ENCODE measurements around the gene GRID2IP. TPM values are rescaled to one million over a fixed set of nuclear protein-coding genes. Genes with fewer than 3 reads are reported as not detected.
"Not testable (repeated sequence)": the region's sequence is repeated elsewhere in the genome, so short reads cannot be mapped to it uniquely, and the experiment has no call there.

Gene GRID2IP
- total and polyA plus RNA-seq, 3 donors from 2014 or later = 0.34 to 1.9 (median 1.1) TPM

GRCh38 chr7:6460990-6461584 lies 90.2 kb downstream of the GRID2IP start:
- Histone ChIP-seq H3K4me3 (no peak overlapping the region), H3K9me3 (no peaks in the 10 kb centered on the region), H3K27ac (no peak overlapping the region), H3K4me1 (no peaks in the 10 kb centered on the region), H3K27me3 (no peaks in the 10 kb centered on the region), H3K36me3 (ENCODE audit: low read depth, missing control alignments) (no peaks in the 10 kb centered on the region)
- TF ChIP-seq CTCF (IDR thresholded peaks at IDR 0.05) (no peak), POLR2A (IDR thresholded peaks at IDR 0.05) (no peak)
- no peak for DNase-seq
- intact Hi-C loops (cut with DNase I; ENCODE audit: low total_unique reads) = no loop called here
- WGBS, 2 donors = 81 to 89% methylated on average over 11 of the region's 11 CpGs

- Histone ChIP-seq H3K27me3 (no peaks in the 10 kb centered on the region), H3K4me3 (no peak overlapping the region), H3K36me3 (ENCODE audit: low read depth, missing control alignments) (no peaks in the 10 kb centered on the region), H3K27ac (no peak overlapping the region), H3K4me1 (no peaks in the 10 kb centered on the region), H3K9me3 (no peaks in the 10 kb centered on the region)
- TF ChIP-seq CTCF (IDR thresholded peaks at IDR 0.05) (no peak), POLR2A (IDR thresholded peaks at IDR 0.05) (no peak)
- intact Hi-C loops (cut with DNase I; ENCODE audit: low total_unique reads) = no loop called here
- DNase-seq = no peak
- WGBS, 2 donors = 81 to 91% methylated on average over 6 of the region's 6 CpGs
These were observed 91.0 kb downstream of the GRID2IP start for GRCh38 chr7:6460303-6460702.

GRCh38 chr7:6458676-6459075 lies 92.6 kb downstream of the GRID2IP start:
- H3K27ac ChIP-seq; intact Hi-C loops (cut with DNase I; ENCODE audit: low total_unique reads); H3K4me3 ChIP-seq; H3K9me3 ChIP-seq; H3K4me1 ChIP-seq; DNase-seq; H3K27me3 ChIP-seq; H3K36me3 ChIP-seq (ENCODE audit: low read depth, missing control alignments): not testable (repeated sequence)
- 87% methylated on average over 3 of the region's 3 CpGs for WGBS, 2 donors

- Histone ChIP-seq H3K27me3 (no peaks in the 10 kb centered on the region), H3K27ac (no peak overlapping the region), H3K36me3 (ENCODE audit: low read depth, missing control alignments) (no peaks in the 10 kb centered on the region), H3K4me3 (no peak overlapping the region), H3K9me3 (no peaks in the 10 kb centered on the region), H3K4me1 (peaks cover 2% of the 10 kb centered on the region)
- no peak for DNase-seq
- WGBS, 2 donors = 88 to 92% methylated on average over 4 of the region's 4 CpGs
- intact Hi-C loops (cut with DNase I; ENCODE audit: low total_unique reads) = no loop called here
- no peak for TF ChIP-seq POLR2A (IDR thresholded peaks at IDR 0.05)
- TF ChIP-seq CTCF (IDR thresholded peaks at IDR 0.05) = no peak
These were observed 97.5 kb downstream of the GRID2IP start for GRCh38 chr7:6453734-6454133.

GRCh38 chr7:6451224-6451705 lies 100.0 kb downstream of the GRID2IP start:
- TF ChIP-seq POLR2A (IDR thresholded peaks at IDR 0.05) (no peak), CTCF (IDR thresholded peaks at IDR 0.05) (no peak)
- no peaks in the 10 kb centered on the region for H3K36me3 ChIP-seq (ENCODE audit: low read depth, missing control alignments)
- no peaks in the 10 kb centered on the region for H3K9me3 ChIP-seq
- no peak overlapping the region for H3K4me3 ChIP-seq
- H3K27ac ChIP-seq = no peak overlapping the region
- WGBS, 2 donors = 84 to 89% methylated on average over 6 of the region's 6 CpGs
- no peaks in the 10 kb centered on the region for H3K27me3 ChIP-seq
- peaks cover 13% of the 10 kb centered on the region for H3K4me1 ChIP-seq
- no peak for DNase-seq
- intact Hi-C loops (cut with DNase I; ENCODE audit: low total_unique reads) = no loop called here

GRCh38 chr7:6450591-6450990 lies 100.7 kb downstream of the GRID2IP start:
- H3K27ac ChIP-seq; H3K36me3 ChIP-seq (ENCODE audit: low read depth, missing control alignments); H3K9me3 ChIP-seq; H3K27me3 ChIP-seq; H3K4me3 ChIP-seq; intact Hi-C loops (cut with DNase I; ENCODE audit: low total_unique reads); DNase-seq: not testable (repeated sequence)
- H3K4me1 ChIP-seq = peaks cover 13% of the 10 kb centered on the region
- WGBS, 2 donors = 91 to 100% methylated on average over 5 to 9 of the region's 10 CpGs

GRCh38 chr7:6449884-6450283 lies 101.4 kb downstream of the GRID2IP start:
- DNase-seq; H3K9me3 ChIP-seq; H3K27me3 ChIP-seq; H3K36me3 ChIP-seq (ENCODE audit: low read depth, missing control alignments); H3K4me3 ChIP-seq; H3K27ac ChIP-seq; intact Hi-C loops (cut with DNase I; ENCODE audit: low total_unique reads): not testable (repeated sequence)
- 63 to 92% methylated on average over 2 to 10 of the region's 11 CpGs for WGBS, 2 donors
- peaks cover 13% of the 10 kb centered on the region for H3K4me1 ChIP-seq

Data from testis (tissue), 3 donors.